ENCODE data around the gene AJAP1.

AJAP1 gene

DNA sequence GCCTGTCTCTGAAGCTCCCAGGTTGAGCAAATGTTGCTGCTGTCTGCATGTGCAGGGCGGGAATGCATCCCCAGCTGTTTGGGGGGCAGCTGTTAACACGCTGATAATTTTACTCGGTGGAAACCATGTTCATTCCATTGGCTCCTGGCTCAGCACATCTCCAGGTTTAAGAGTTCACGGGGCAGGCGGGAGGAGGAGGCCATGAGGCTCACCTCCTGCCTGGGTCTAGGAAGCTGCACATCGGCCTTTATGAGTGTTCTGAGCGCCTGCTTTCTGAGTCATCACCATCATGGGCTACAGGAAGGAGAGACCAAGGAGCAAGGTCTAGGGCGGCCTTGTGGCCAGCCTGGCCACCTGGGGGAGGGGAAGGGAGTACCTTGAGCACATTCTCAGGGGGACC, 29.7 kb downstream of the AJAP1 start:
- no peak for DNase-seq

GRCh38 chr1:4684864-4685522, 30.6 kb downstream of the AJAP1 start:
- DNase-seq, result no peak

DNA sequence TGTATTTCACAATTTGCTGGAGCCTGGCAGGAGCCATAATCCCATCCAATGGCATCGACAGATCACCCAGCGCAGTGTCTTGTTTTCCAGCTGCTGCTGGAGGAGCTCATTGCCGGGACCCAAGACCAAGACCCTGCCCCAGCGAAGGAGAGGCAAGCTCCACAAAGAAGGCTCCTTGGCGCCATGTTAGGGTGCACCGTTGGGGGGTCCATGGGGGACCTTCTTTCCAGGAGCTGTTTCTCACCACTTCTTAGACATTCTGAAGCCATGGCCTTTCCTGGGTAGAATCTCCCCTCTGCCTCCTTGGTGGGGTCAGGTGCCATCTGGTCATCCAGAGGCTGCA, 31.1 kb downstream of the AJAP1 start:
- no peak for DNase-seq

DNA sequence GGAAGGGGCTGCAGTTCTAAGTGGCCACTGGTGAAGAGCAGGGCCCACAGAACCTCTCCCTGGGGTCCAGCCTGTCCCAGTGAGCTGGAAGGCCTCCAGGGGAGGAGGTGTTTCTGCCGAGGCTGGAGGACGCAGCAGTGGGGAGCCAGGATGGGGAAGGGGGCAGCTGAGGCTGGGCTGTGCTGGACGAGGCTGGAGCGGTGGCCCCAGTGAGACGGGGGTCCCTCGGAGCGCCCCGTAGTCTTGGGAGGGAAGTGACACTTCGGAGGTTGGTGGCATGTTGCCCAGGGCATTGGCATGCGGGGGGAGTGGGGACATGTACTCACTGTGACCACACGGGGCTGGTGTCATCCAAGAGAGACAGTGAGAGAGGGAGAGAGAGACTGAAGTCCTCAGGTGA, 33.5 kb downstream of the AJAP1 start:
- DNase-seq, result no peak

- DNase-seq, result no peak
Measured at GRCh38 chr1:4689271-4689935, 35.0 kb downstream of the AJAP1 start.

- DNase-seq, result no peak
Measured at GRCh38 chr1:4689941-4690635, 35.7 kb downstream of the AJAP1 start.

- DNase-seq, result no peak
Measured at GRCh38 chr1:4690951-4691675, 36.7 kb downstream of the AJAP1 start.

DNA sequence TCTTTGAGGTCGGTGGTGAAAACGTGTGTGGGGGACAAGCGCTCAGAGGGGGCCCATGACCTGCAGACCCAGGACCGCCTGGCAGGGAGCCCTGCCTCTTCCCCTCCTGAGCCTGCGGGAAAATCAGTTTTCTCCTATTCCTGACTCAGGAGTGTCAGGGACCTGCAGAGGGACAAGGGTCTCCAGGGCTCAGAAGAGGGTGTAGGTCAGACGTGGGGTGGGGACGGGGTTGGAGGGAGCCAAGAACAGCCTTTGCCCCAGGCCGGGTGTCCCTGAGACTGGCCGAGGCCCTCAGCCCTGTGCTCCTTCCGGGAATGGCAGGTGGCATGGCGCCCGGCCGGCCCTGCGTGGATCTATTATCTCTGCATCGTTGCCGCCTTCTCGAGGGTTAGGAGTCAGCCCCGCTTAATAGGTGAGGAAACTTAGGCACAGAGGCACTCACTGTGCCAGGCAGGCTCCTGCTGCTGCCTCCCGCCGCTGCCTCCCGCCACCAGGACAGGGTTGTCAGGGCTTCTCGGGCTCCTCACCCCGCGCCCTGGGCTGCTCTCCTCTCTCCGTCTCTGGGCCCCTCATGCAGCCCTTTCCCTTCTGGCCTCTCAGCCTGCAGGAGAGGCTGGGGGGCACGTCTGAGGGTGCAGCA, 37.5 kb downstream of the AJAP1 start:
- no peak for DNase-seq

DNA sequence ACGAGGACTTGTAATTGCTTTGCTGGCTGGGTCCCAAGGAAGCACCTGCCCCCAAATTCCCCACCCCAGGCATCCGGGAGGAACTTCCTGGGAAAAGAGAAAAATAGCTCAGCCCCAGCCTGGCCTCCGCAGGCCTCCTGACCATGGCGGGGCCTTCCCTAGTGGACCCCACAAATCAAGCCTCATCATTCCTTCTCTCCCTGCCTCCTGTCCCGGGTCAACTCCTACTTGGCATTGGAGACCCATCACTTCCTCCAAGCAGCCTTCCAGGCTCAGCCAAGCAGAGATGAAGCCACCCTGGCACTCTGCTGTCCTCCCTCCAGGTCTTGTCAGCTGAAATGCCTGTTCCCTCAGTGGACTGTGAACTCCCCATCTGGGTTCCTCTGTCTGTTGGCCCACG, 38.0 kb downstream of the AJAP1 start:
- DNase-seq, result no peak

GRCh38 chr1:4693331-4693730, 38.9 kb downstream of the AJAP1 start:
- no peak for DNase-seq

GRCh38 chr1:4693891-4694290, 39.5 kb downstream of the AJAP1 start:
- no peak for DNase-seq

DNA sequence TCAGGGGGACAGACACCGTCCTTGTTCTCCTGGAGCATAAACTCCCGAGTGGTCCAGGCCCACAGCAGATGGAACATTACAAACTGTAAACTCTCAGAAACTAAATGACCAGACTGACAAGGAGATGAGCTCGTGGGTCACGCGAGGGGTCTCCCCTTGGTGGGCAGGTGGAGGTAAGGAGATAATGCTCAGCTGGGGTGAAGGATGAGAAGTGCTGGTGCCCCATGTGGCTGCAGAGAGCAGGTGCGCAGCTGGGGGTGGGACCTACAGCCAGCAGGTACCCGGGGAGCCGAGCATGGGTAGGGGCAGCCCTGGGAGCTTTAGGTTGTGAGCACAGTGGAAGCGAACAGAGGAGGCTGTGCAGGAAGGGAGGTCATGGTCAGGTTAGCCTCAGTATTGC, 40.1 kb downstream of the AJAP1 start:
- no peak for DNase-seq

DNA sequence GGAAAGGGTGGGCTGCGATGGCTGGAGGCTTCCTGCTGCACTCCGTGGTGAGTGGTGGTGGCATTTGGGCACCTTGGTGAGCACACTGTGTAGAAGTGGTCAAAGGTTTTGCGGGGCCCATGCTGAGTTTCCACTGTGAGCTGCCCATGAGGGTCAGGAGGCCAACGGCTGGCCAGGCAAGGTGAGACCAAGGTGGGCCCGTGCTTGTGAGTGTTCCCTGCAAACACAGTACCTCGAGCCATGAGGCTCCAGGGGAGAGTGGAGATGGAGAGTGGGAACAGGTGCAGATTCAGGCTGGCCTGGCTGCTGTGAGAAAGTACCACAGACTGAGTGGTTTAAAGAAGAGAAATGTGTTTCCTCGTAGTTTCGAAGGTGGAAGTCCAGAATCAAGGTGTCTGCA, 40.8 kb downstream of the AJAP1 start:
- DNase-seq, result no peak

DNA sequence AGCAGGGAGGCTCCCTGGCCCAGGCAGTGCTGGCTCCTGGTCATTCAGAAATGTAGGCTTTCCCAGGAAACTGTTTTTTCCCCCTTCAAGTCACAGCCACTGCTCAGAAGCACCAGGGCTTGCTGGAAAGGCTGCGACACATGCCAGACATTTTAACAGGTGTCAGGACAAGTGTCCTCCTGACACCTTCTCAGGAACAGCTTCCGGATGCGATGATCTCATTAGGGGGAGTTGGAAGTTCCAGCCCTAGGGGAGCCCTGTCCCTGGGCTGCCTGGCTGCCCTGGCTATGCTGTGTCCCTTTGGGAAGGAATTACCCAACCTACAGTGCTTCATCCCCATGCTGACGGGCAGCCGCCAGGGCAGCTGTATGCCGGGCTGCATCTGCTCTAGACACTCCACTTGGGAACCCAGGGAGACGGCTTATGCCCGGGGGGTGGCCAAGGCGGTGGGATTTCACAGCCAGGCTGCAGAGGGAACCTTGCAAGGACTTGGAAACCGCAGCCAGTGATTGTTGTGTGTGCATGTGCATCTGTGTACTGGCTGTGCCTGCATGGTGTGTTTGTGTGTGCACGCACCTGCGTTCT, 41.8 kb downstream of the AJAP1 start:
- DNase-seq, result no peak

DNA sequence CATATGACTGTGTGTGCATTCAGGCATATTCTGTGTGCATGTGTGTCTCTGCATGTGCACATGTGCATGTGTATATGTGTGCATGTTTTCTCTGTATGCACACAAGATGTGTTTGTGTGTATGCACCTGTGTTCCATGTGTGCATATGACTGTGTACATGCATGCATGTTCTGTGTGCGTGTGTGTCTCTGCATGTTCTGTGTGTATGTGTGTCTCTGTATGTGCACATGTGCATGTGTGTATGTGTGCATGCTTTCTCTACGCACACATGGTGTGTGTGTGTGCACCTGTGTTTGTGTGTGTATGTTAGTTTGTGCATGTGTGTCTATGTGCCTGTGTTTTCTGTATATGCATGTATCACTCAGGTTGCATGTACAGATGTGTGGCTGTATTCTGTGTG, 42.3 kb downstream of the AJAP1 start:
- no peak for DNase-seq

- no peak for DNase-seq
Measured at GRCh38 chr1:4697801-4698200, 43.4 kb downstream of the AJAP1 start.

GRCh38 chr1:4698911-4699310, 44.5 kb downstream of the AJAP1 start:
- DNase-seq, result no peak

GRCh38 chr1:4699376-4700301, 45.2 kb downstream of the AJAP1 start:
- DNase-seq, result no peak

- no peak for DNase-seq
Measured at GRCh38 chr1:4700801-4701200, 46.4 kb downstream of the AJAP1 start.

GRCh38 chr1:4701276-4701675, 46.9 kb downstream of the AJAP1 start:
- no peak for DNase-seq

DNA sequence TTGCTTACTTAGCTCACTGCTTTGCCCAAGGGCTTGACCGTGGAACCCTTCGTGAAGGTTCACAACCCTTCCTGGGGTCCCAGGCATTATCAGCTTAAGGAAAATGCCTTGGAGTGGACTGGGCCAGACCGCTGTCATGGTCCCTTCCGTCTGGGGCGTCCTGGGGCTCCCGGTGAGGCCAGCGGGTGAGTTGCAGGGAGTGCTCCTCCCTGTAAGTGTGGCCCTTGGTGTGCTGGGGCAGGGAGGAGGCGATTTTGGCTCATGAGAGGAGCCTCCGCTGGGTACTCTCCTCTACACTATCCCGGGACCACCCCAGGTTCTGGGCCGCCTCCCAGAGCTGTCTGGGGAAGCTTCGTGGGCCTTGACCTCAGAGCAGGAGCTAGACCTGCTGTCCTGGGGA, 48.1 kb downstream of the AJAP1 start:
- no peak for DNase-seq

DNA sequence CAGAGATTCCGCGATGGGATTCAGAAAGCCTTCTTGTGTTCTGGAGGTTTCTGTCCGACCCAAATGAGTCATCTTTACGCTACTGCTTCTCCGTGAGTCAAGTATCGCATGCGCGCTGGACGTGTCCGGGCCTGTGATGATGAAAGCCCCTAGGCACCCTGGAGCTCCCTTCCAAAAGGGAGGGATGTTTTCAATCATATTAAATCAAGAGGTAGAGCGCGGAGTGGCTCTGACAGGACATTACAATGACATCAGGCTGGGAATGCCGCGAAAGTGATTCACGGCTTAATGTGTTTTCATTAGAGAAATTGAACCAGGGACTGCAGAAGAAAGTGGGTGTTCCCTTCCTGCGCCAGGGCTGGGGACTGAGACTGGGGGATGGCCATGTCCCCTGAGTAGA, 48.5 kb downstream of the AJAP1 start:
- DNase-seq, result no peak
